ENCODE data around the gene CLCNKB.
A peak's percentile ranks its signal among the peaks of the same experiment; 100 is the strongest.
"Not testable (repeated sequence)": the region's sequence is repeated elsewhere in the genome, so short reads cannot be mapped to it uniquely, and the experiment has no call there.

Gene CLCNKB

GRCh38 chr1:16054598-16055540 lies 11.3 kb downstream of the CLCNKB start:
- no peak for DNase-seq
- in situ Hi-C loops (cut with MboI; ENCODE audit: low pct_unique_long_range_greater_than_20kb, low sequenced_read_pairs), result no loop called here

- DNase-seq, result peak; percentile 89
- in situ Hi-C loops (cut with MboI; ENCODE audit: low pct_unique_long_range_greater_than_20kb, low sequenced_read_pairs), result no loop called here
Observed at GRCh38 chr1:16055613-16056520, 12.3 kb downstream of the CLCNKB start.

- in situ Hi-C loops (cut with MboI; ENCODE audit: low pct_unique_long_range_greater_than_20kb, low sequenced_read_pairs); DNase-seq: not testable (repeated sequence)
Observed at GRCh38 chr1:16056521-16056912, 12.9 kb downstream of the CLCNKB start.

- not testable (repeated sequence) for DNase-seq
Observed at GRCh38 chr1:16057314-16057915, 13.8 kb downstream of the CLCNKB start.

GRCh38 chr1:16058394-16059120 lies 15.0 kb downstream of the CLCNKB start:
- DNase-seq; in situ Hi-C loops (cut with MboI; ENCODE audit: low pct_unique_long_range_greater_than_20kb, low sequenced_read_pairs): not testable (repeated sequence)

More at GRCh38 chr1:16057314-16057915, 13.8 kb downstream of the CLCNKB start:
- in situ Hi-C loops (cut with MboI; ENCODE audit: low pct_unique_long_range_greater_than_20kb, low sequenced_read_pairs), result not testable (repeated sequence)

- in situ Hi-C loops (cut with MboI; ENCODE audit: low pct_unique_long_range_greater_than_20kb, low sequenced_read_pairs), result no loop called here
- DNase-seq, result no peak
Observed at GRCh38 chr1:16061266-16061665, 17.7 kb downstream of the CLCNKB start.

- DNase-seq; in situ Hi-C loops (cut with MboI; ENCODE audit: low pct_unique_long_range_greater_than_20kb, low sequenced_read_pairs): not testable (repeated sequence)
Observed at GRCh38 chr1:16061989-16062686, 18.6 kb downstream of the CLCNKB start.

- DNase-seq; in situ Hi-C loops (cut with MboI; ENCODE audit: low pct_unique_long_range_greater_than_20kb, low sequenced_read_pairs): not testable (repeated sequence)
Observed at GRCh38 chr1:16062687-16063075, 19.1 kb downstream of the CLCNKB start.

GRCh38 chr1:16063226-16063829 lies 19.7 kb downstream of the CLCNKB start:
- DNase-seq, result no peak
- in situ Hi-C loops (cut with MboI; ENCODE audit: low pct_unique_long_range_greater_than_20kb, low sequenced_read_pairs), result no loop called here

- in situ Hi-C loops (cut with MboI; ENCODE audit: low pct_unique_long_range_greater_than_20kb, low sequenced_read_pairs), result no loop called here
- DNase-seq, result no peak
Observed at GRCh38 chr1:16063921-16064320, 20.3 kb downstream of the CLCNKB start.

GRCh38 chr1:16064536-16065268 lies 21.1 kb downstream of the CLCNKB start:
- DNase-seq, result no peak
- in situ Hi-C loops (cut with MboI; ENCODE audit: low pct_unique_long_range_greater_than_20kb, low sequenced_read_pairs), result no loop called here

- DNase-seq, result no peak
- in situ Hi-C loops (cut with MboI; ENCODE audit: low pct_unique_long_range_greater_than_20kb, low sequenced_read_pairs), result no loop called here
Observed at GRCh38 chr1:16065269-16065576, 21.6 kb downstream of the CLCNKB start.

GRCh38 chr1:16066245-16066644 lies 22.7 kb downstream of the CLCNKB start:
- no peak for DNase-seq
- in situ Hi-C loops (cut with MboI; ENCODE audit: low pct_unique_long_range_greater_than_20kb, low sequenced_read_pairs), result no loop called here

GRCh38 chr1:16067127-16067768 lies 23.7 kb downstream of the CLCNKB start:
- in situ Hi-C loops (cut with MboI; ENCODE audit: low pct_unique_long_range_greater_than_20kb, low sequenced_read_pairs), result no loop called here
- no peak for DNase-seq

- no peak for DNase-seq
- in situ Hi-C loops (cut with MboI; ENCODE audit: low pct_unique_long_range_greater_than_20kb, low sequenced_read_pairs), result no loop called here
Observed at GRCh38 chr1:16067933-16068332, 24.4 kb downstream of the CLCNKB start.

GRCh38 chr1:16068356-16069270 lies 25.0 kb downstream of the CLCNKB start:
- DNase-seq, result no peak
- in situ Hi-C loops (cut with MboI; ENCODE audit: low pct_unique_long_range_greater_than_20kb, low sequenced_read_pairs), result no loop called here

All from KBM-7 (cell line).